NCI-H748 (cell line): Measurements from ENCODE around the gene HABP2.

ENCODE experiments used
- DNase-seq: peaks from one replicate; lab custom pipeline; 2025; ENCODE audit not compliant: unreplicated experiment; lab: John Stamatoyannopoulos, UW

The HABP2 gene

GRCh38 chr10:113627836-113628235, 75.0 kb downstream of the HABP2 start:
- DNase-seq: no peak

- DNase-seq: no peak
Measured at GRCh38 chr10:113628607-113629153, 75.8 kb downstream of the HABP2 start.

- no peak for DNase-seq
Measured at GRCh38 chr10:113630929-113631533, 78.2 kb downstream of the HABP2 start.

GRCh38 chr10:113631684-113632367, 79.0 kb downstream of the HABP2 start:
- no peak for DNase-seq
